NCI-H526 treated with DMSO at 0.1 percent for 48 hours (cell line): ENCODE results near the gene PAPPA2.

Experiments used
- DNase-seq: peaks from one replicate; lab custom pipeline; 2025; lab: John Stamatoyannopoulos, UW

PAPPA2 gene

DNA sequence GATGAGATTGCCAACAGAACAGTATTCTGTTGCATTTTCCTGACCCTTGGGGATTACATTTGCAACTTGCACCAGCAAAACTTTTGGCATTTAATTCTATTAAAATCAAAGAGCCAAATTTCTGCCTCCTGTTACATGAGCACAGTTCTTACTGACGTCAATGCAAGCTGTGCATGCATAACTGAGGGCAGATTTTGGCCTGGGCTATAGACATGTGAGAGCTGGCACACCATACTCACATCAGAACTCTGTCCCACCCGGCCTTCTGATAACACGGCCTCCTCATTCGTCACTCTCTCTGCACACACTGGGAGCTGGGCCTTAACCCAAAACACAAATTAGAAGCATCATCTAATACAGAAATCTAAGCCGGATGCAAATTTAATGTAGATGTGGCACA, 31.5 kb downstream of the PAPPA2 start:
- DNase-seq = no peak

- DNase-seq = no peak
Measured at GRCh38 chr1:176499671-176500070, 36.7 kb downstream of the PAPPA2 start.

DNA sequence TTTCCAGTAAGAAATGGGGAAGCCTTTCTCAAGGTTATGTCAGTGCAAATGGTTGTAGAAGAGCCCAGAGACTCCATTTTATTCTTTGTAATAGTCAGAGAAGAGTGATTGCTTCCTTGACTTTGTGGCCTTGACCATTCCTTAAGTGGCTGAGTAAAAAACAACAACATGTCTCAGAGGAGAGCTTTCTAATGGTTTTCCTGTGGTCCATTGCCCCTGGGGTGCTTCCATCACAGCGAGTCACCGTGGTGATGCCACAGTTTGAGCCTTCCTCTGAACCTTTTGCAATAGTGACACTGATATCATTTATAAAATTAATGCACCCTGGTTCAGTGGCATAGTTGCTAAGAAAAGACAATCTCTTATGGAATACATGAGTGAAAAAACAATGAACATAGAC, 38.6 kb downstream of the PAPPA2 start:
- DNase-seq = no peak

DNA sequence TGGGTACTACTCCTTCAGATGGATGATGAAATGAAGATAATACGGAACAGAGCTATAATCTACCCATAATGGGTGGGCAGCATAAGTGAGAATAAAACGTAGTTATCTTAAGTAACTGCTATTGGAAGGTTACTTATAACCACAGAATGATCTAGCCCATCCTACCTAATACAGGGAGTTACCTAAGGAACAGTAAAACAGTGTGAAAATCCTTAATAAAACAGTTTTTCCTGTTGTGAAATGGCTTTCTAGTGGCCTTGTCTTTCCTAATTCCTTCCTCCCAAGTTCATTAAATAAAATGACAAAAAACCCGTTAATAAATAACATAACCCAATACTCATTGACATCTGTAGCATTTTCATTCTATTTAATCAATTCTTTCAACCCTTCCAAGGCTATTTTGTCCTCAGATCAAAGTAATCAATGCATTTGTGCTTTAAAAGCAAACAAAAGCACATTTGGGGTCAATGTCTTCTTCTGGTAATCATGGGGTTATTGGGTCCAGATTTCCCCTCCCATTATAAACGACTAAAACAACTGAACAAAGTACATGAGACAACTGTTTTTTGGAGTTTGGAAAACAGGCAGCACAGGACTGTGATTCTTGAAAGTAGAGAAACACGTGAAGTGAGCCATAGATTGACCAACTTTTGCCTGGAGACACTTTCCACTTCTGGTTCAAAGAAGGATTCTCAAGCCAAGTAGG, 42.0 kb downstream of the PAPPA2 start:
- no peak for DNase-seq

GRCh38 chr1:176512966-176513365, 50.0 kb downstream of the PAPPA2 start:
- no peak for DNase-seq

GRCh38 chr1:176515310-176515709, 52.3 kb downstream of the PAPPA2 start:
- no peak for DNase-seq

DNA sequence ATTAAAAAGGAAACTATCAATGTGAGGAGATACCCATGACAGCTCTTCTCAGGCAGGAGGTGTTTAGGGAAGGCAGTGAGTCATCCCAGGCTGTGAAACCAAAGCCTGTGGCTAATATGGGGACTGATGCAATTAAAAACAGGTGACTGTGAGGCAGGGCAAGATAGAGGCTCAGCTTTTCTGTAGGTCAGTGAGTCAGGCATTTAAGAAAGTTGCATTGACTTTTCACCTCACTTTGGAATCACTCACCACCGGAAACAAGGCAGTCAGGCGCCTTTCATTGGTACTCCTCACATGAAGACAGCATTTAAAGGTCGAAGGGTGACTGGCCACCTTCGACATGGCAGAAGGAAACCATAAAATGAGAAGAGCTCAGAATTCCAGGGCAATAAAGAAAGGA, 54.5 kb downstream of the PAPPA2 start:
- no peak for DNase-seq

- DNase-seq = no peak
Measured at GRCh38 chr1:176521211-176521610, 58.2 kb downstream of the PAPPA2 start.

GRCh38 chr1:176522310-176522845, 59.4 kb downstream of the PAPPA2 start:
- DNase-seq = no peak

- no peak for DNase-seq
Measured at GRCh38 chr1:176529395-176530090, 66.6 kb downstream of the PAPPA2 start.

DNA sequence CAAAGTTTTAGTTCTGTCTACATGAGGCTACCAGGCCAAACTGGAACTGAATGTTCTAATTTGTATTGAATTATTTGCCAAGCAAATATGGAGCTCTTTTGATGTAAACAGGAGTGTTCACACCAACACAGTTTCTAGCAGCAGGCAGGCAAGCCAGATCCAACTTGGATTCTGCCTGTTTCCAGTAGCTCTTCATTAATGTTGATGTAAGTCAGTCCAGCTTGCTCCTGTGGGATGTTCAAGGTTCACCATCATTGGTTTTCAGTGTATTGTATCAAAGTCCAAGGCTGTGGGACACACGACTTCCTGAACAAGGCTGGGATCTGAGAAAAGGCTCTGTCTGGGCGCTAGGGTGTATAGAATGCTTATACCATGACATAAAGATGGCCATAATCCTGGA, 68.1 kb downstream of the PAPPA2 start:
- DNase-seq = no peak

DNA sequence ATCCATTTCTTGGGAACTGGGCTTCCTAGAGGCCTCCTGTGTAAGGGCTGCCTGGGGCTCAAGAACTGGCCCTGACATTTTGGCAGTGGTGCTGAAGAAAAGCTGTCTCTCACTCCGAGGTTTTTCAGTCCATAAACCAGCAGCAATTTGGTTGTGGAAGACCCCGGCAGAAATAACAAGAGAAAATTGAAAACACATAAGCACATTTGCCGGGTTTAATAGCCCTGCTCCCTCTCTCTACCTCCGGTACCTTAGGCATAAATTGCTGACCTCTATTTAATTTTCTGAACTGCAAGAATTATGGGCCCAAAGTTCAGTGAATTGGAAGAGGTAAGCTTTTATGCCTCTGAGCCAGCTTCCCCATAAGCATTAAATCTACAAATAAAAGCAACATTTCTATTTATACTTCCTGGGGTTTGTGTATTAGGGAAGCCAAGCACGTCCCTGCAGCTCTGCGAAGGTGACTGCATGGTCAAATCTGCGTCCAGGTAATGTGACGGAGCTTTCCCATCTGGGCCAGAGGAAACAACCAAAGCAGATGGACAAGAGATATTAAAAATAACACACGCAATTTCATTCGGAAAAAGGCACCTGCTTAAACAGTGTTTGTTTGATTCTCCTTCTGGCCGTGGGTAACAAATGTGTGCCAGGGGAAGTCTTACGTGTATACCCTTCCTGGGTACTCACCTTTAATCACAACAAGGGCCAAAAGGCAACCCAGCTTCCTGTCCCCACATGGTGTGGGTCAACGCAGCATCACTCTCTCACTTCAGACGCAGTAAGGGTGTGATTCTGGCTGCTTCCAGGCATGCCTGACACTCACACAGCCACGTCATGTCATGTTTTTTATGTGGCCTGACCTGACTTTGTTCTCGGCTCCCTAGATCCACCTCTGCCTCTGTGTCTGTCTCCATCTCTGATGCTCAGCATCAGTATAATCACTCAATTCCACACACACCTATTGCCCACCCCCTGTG, 69.2 kb downstream of the PAPPA2 start:
- no peak for DNase-seq

- no peak for DNase-seq
Measured at GRCh38 chr1:176533020-176533419, 70.0 kb downstream of the PAPPA2 start.

- DNase-seq = no peak
Measured at GRCh38 chr1:176536588-176536987, 73.6 kb downstream of the PAPPA2 start.

GRCh38 chr1:176539018-176539417, 76.0 kb downstream of the PAPPA2 start:
- DNase-seq = no peak

GRCh38 chr1:176540428-176540827, 77.5 kb downstream of the PAPPA2 start:
- no peak for DNase-seq

DNA sequence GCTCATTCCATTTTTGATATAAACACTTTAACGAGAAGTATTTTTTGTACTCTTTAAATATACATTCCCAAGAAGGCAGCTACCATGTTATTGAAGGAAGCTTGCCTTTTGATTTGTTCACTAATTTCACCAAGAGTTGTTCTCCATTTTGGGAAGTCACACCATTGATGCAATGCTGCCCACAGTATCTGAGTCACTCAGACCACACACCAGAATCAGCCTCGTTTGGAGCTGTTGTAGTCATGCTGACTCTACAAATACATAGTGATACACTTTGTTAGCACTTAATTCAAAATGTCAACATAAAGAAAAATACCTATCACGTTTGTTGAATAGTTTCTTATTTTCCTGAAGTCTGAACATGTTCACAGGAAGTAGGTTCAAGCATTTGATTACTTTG, 78.7 kb downstream of the PAPPA2 start:
- DNase-seq = no peak

GRCh38 chr1:176542352-176542751, 79.4 kb downstream of the PAPPA2 start:
- DNase-seq = no peak

GRCh38 chr1:176543360-176544129, 80.6 kb downstream of the PAPPA2 start:
- no peak for DNase-seq

- DNase-seq = no peak
Measured at GRCh38 chr1:176545034-176545639, 82.2 kb downstream of the PAPPA2 start.

DNA sequence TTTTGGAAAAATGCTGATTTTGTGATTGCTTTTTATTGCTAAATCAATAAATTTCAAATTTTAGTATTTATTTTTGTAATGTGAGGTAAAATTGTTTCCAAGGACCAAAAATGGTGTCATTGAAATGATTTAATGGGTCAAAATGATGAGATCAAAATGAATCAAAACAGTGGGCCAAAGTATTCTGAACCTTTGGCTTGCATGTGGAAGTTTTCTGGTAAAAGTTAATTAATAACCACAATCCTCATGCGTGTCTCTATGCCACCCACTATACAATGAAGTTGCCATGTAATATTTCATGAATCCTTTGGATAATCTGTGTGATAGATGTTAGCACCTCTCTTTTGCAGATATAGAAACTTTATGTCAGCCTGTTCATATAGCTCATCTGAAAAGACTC, 83.8 kb downstream of the PAPPA2 start:
- no peak for DNase-seq
